HCT116 (cell line): ENCODE results near the gene OR2G3. TPM values are rescaled to one million over a fixed set of nuclear protein-coding genes. Genes with fewer than 3 reads are reported as not detected.

Experiments
- ATAC-seq: fragments of 200-7000 bp; cut with Tn5 transposase; 2 replicates; pipeline ENCODE4 v1.9.1; 2020; ENCODE audit warnings: mild to moderate bottlenecking, moderate library complexity
- Bru-seq: library from RNA; stranded (reverse); fragments of 400-500 nt; gene quantifications from one replicate; lab custom pipeline; 2021; lab: Mats Ljungman, UMichigan
- BruChase-seq, 2 experiments: library from RNA; stranded (reverse); fragments of 400-500 nt; gene quantifications; one replicate each; lab custom pipeline; 2021; lab: Mats Ljungman, UMichigan
- BruUV-seq: library from RNA; stranded (reverse); fragments of 400-500 nt; replicated peaks from 2 replicates; lab custom pipeline; 2021; lab: Mats Ljungman, UMichigan
- CTCF ChIA-PET: fragments of 300-600 bp; sonication (Branson Sonifier 250); formaldehyde crosslinking; loops from one replicate; lab custom pipeline; 2021; ENCODE audit warnings: antibody characterized with exemption; lab: Charles Lee
- POLR2A ChIA-PET: fragments of 300-600, 350-600 bp; sonication (Branson Sonifier 250); formaldehyde crosslinking; loops from one replicate; lab custom pipeline; 2021; ENCODE audit warnings: antibody characterized with exemption; lab: Charles Lee
- RAD21 ChIA-PET, 2 experiments: fragments of 300-600 bp; sonication (Branson Sonifier 250); formaldehyde crosslinking; loops; one replicate each; lab custom pipeline; 2023; ENCODE audit warnings: low total read pairs in 2 of 2; ENCODE audit not compliant: uncharacterized antibody in 2 of 2, unreplicated experiment in 2 of 2, low non-redundant PET in 1 of 2; lab: Charles Lee
- DNase-seq: peaks from one replicate; pipeline ENCODE4 v3.0.0-alpha.2; 2010; ENCODE audit warnings: low read depth, low spot score
- H2AFZ ChIP-seq: fragments of 200-600 bp; shearing (Covaris generic), sonication (generic); 2 replicates; pipeline ENCODE4 v1.6.1; 2017; ENCODE audit warnings: low read depth, mixed run types, mixed read lengths, antibody characterized with exemption, low read length; ENCODE audit not compliant: poor library complexity, severe bottlenecking
- H3K27ac ChIP-seq: 2 replicates; pipeline ENCODE4 v1.5.1; 2012; ENCODE audit warnings: low read depth, low read length
- H3K27me3 ChIP-seq: fragments of 200-600 bp; sonication (generic); 2 replicates; pipeline ENCODE4 v1.6.1; 2016; ENCODE audit warnings: mixed run types, low read length, mixed read lengths; ENCODE audit not compliant: insufficient read depth
- H3K36me3 ChIP-seq, 2 experiments: fragments of 200-500 bp in 1 of 2; fragments of 200-600 bp in 1 of 2; sonication (Bioruptor generic) in 1 of 2; sonication (generic) in 1 of 2; 2 replicates each; pipeline versions ENCODE4 v1.5.1 to v1.6.1; 2014 to 2016; ENCODE audit warnings: low read length in 2 of 2, inconsistent platforms in 1 of 2, mixed read lengths in 1 of 2, mixed run types in 1 of 2; ENCODE audit not compliant: insufficient read depth in 2 of 2, control insufficient read depth in 1 of 2
- H3K4me1 ChIP-seq, 2 experiments: fragments of 200-600 bp in 1 of 2; sonication (generic) in 1 of 2; 2 replicates each; pipeline versions ENCODE4 v1.5.1 to v1.6.1; 2012 to 2017; ENCODE audit warnings: low read length in 2 of 2, inconsistent platforms in 1 of 2, mild to moderate bottlenecking in 1 of 2, mixed read lengths in 1 of 2, mixed run types in 1 of 2, moderate library complexity in 1 of 2; ENCODE audit not compliant: insufficient read depth in 2 of 2, control insufficient read depth in 1 of 2
- H3K4me2 ChIP-seq: fragments of 200-600 bp; sonication (generic); 2 replicates; pipeline ENCODE4 v1.6.1; 2017; ENCODE audit warnings: mixed run types, low read length, mixed read lengths
- H3K4me3 ChIP-seq, 2 experiments: fragments of 200-600 bp in 1 of 2; sonication (generic) in 1 of 2; replicated peaks in 1 of 2; 2 replicates each; pipeline ENCODE4 v1.5.1; 2011 to 2016; ENCODE audit warnings: low read length in 2 of 2, control low read depth in 1 of 2, low read depth in 1 of 2, mild to moderate bottlenecking in 1 of 2, mixed read lengths in 1 of 2, mixed run types in 1 of 2
- H3K79me2 ChIP-seq: fragments of 200-600 bp; sonication (generic); 2 replicates; pipeline ENCODE4 v1.6.1; 2017; ENCODE audit warnings: mild to moderate bottlenecking, mixed run types, low read length, moderate library complexity, mixed read lengths; ENCODE audit not compliant: insufficient read depth
- H3K9ac ChIP-seq: fragments of 200-600 bp; sonication (generic); 2 replicates; pipeline ENCODE4 v1.6.1; 2016; ENCODE audit warnings: low read length, mixed read lengths
- H3K9me2 ChIP-seq: fragments of 200-600 bp; sonication (generic), shearing (Covaris generic); 2 replicates; pipeline ENCODE4 v1.6.1; 2017; ENCODE audit warnings: mixed run types, mild to moderate bottlenecking, moderate library complexity; ENCODE audit not compliant: insufficient read depth
- H3K9me3 ChIP-seq, 2 experiments: fragments of 200-500 bp in 1 of 2; fragments of 200-600 bp in 1 of 2; sonication (Bioruptor generic) in 1 of 2; sonication (generic) in 1 of 2; 2 replicates each; pipeline ENCODE4 v1.6.1; 2014 to 2017; ENCODE audit warnings: low read length in 2 of 2, mixed read lengths in 2 of 2, inconsistent platforms in 1 of 2, low read depth in 1 of 2, mild to moderate bottlenecking in 1 of 2, mixed run types in 1 of 2, moderate library complexity in 1 of 2; ENCODE audit not compliant: control insufficient read depth in 1 of 2, insufficient read depth in 1 of 2
- H4K20me1 ChIP-seq: fragments of 200-600 bp; sonication (generic), shearing (Covaris generic); 2 replicates; pipeline ENCODE4 v1.6.1; 2017; ENCODE audit warnings: mixed run types, mild to moderate bottlenecking, moderate library complexity; ENCODE audit not compliant: insufficient read depth
- ATF3 ChIP-seq: IDR thresholded peaks from 2 replicates; pipeline ENCODE4 v1.6.1; 2012
- CTCF ChIP-seq, 3 experiments: fragments of 200-600 bp in 1 of 3; sonication (generic) in 1 of 3; IDR thresholded peaks in 2 of 3; conservative IDR thresholded peaks in 1 of 3; 2 replicates each; pipeline ENCODE4 v1.5.1; 2012 to 2017; ENCODE audit warnings: low read depth in 2 of 3, low read length in 2 of 3, antibody characterized with exemption in 1 of 3, borderline replicate concordance in 1 of 3, control low read depth in 1 of 3, mild to moderate bottlenecking in 1 of 3, mixed read lengths in 1 of 3, mixed run types in 1 of 3, moderate library complexity in 1 of 3; ENCODE audit not compliant: insufficient read depth in 1 of 3
- EGR1 ChIP-seq: IDR thresholded peaks from 2 replicates; pipeline ENCODE4 v1.6.1; 2012; ENCODE audit warnings: low read depth
- MAX ChIP-seq: IDR thresholded peaks from 2 replicates; pipeline ENCODE4 v1.6.1; 2012
- REST ChIP-seq: IDR thresholded peaks from 2 replicates; pipeline ENCODE4 v1.6.1; 2012; ENCODE audit warnings: low read depth
- SIN3A ChIP-seq: IDR thresholded peaks from 2 replicates; pipeline ENCODE4 v1.6.1; 2012; ENCODE audit warnings: low read depth
- SP1 ChIP-seq: IDR thresholded peaks from 2 replicates; pipeline ENCODE4 v1.6.1; 2012; ENCODE audit warnings: low read depth
- YY1 ChIP-seq: IDR thresholded peaks from 2 replicates; pipeline ENCODE4 v1.6.1; 2011; ENCODE audit warnings: low read length, low read depth, moderate library complexity, mild to moderate bottlenecking; ENCODE audit not compliant: insufficient replicate concordance; ENCODE audit errors: extremely low read depth
- ZNF274 ChIP-seq: fragments of 200-500 bp; sonication (Bioruptor generic); IDR thresholded peaks from 2 replicates; pipeline ENCODE4 v1.6.1; 2014; ENCODE audit warnings: mild to moderate bottlenecking, low read depth, low read length, inconsistent platforms
- intact Hi-C: fragments of 100-400 bp; cut with micrococcal nuclease; formaldehyde crosslinking; loops from 2 replicates; pipeline ENCODE4 v1.10.0; 2022
- long read RNA-seq: library from polyadenylated mRNA; unstranded; transcript quantifications from one replicate; pipeline ENCODE4 v2.0.0, GENCODE V29; 2021; ENCODE audit not compliant: unreplicated experiment
- polyA plus RNA-seq: library from polyadenylated mRNA; unstranded; fragments of >200 nt; gene quantifications from 2 replicates; pipeline ENCODE4 v1.2.1, GENCODE V29; 2012; ENCODE audit warnings: missing spikeins
- total RNA-seq: library from RNA; stranded (reverse); gene quantifications from one replicate; pipeline ENCODE4 v1.2.1, GENCODE V29; 2021; ENCODE audit not compliant: unreplicated experiment

Gene OR2G3
- total RNA-seq (not detected), Bru-seq, nascent RNA (not detected), BruChase-seq, experiment 1, labeled RNA remaining after a 6-hour chase (not detected), BruChase-seq, experiment 2, labeled RNA remaining after a 2-hour chase (not detected)
- polyA plus RNA-seq, result not detected in 2 replicates
- long read RNA-seq, result 0 reads

- TF ChIP-seq YY1 (no peak), ATF3 (no peak), REST (no peak), ZNF274 (no peak), EGR1 (no peak), CTCF (IDR thresholded peaks at IDR 0.05 in 2 of 3, conservative IDR thresholded peaks at IDR 0.05 in 1 of 3; ENCODE audit: borderline replicate concordance in 1 of 3, insufficient read depth in 1 of 3, low read depth in 2 of 3, low read length in 2 of 3) (no peak), MAX (no peak), SIN3A (no peak), SP1 (no peak)
- ChIA-PET POLR2A (no interaction called here), RAD21 (no interaction called here), CTCF (no interaction called here)
- ATAC-seq (no peak), DNase-seq (no peak)
- Histone ChIP-seq H3K79me2 (no peaks in the 10 kb centered on the region), H3K27me3 (no peaks in the 10 kb centered on the region), H3K4me1 (no peaks in the 10 kb centered on the region), H2AFZ (no peak within 1 kb of the TSS), H4K20me1 (no peaks in the 10 kb centered on the region), H3K9me3 (no peaks in the 10 kb centered on the region), H3K9me2 (no peaks in the 10 kb centered on the region), H3K4me3 (no peak within 1 kb of the TSS), H3K9ac (no peak within 1 kb of the TSS), H3K27ac (no peak within 1 kb of the TSS), H3K4me2 (no peak within 1 kb of the TSS), H3K36me3 (no peaks in the 10 kb centered on the region)
- BruUV-seq, result no TSS peak
- intact Hi-C loops, result no loop called here
Observed at GRCh38 chr1:247605286-247605685, at the start of gene OR2G3. TSS of gene OR2G3 (plus strand) at chr1:247605586. CDS start at chr1:247605586, 0 bp downstream.
